HG02840 (cell line): ENCODE results near the gene TMEM135.
"Not testable (repeated sequence)": the region's sequence is repeated elsewhere in the genome, so short reads cannot be mapped to it uniquely, and the experiment has no call there.

Source experiments
- ATAC-seq: cut with Tn5 transposase; IDR thresholded peaks from one replicate; pipeline ENCODE4 v1.9.1; 2021; ENCODE audit warnings: mild to moderate bottlenecking, moderate library complexity, moderate number of reproducible peaks; ENCODE audit not compliant: unreplicated experiment, low FRiP score

Gene TMEM135

DNA sequence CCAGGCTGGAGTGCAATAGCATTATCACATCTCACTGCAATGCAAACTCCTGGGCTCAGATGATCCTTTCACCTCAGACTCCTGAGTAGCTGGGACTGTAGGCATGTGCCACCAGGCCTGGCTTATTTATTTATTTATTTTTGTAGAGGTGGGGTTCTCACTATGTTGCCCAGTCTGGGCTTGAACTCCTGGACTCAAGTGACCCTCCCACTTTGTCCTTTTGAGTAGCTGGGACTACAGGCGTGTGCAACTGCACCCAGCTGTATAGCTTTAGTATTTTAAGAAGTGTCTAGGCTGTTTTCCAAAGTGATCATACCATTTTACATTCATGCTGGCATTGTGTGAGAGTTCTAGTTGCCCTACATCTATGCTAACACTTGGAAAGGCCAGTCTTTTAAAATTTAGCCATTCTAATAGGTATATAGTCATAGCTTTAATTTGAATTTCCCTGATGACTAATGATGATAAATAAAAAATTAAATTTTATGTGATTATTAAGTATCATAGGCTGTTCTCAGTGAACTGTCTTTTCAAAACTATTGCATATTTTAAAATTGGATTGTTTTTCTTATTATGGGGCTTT is 96.9 kb downstream of the TMEM135 start:
- no peak for ATAC-seq

DNA sequence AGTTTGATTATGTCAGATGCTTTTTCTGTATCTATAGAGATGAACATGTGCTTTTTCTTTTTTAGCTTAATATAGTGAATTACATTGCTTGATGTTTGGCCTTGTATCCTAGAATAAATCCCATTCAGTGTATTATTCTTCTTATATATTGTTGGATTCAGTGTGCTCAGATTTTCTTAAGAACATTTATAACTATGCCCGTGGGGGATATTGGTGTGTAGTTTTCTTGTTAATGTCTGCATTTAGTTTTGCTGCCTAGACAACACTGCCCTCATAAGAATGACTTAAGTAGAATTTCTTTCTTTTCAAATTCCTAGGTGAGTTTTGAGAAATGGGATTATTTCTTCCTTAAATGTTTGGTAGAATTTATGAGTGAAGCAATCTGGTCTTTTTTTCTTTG is 98.5 kb downstream of the TMEM135 start:
- no peak for ATAC-seq

DNA sequence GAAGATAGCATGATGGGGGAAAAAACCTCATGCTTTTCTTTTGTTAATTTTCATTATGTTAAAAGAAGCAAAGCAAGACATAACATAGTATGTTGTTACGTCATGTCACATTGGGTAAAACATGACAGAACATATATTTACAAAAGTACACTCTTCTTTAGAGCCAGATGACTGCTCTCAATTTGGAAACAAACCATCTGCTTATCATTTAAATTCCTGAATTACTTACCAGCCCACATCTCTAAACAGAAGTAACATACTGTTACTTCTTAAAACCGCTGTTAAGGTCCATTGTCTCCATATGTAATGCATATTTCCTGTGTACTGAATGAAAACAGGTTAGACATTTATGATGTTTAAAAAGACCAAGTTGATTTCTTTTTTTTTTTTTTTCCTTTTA is 100.0 kb downstream of the TMEM135 start:
- no peak for ATAC-seq

DNA sequence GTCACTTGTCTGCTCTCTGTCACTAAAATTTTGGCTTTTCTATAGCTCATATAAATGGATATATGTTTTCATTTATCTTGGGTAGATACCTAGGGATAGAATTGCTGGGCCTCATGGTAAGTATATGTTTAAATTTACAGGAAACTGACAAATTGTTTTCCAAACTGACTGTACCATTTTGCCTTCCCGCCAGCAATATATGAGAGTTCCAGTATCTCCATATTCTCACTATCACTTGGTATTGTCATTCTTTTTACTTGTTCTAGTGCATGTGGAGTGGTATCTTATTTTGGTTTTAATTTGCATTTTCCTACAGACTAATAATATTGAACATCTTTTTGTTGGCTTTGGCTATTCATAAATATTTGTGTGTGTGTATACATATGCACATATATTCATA is 101.7 kb downstream of the TMEM135 start:
- ATAC-seq, result no peak

DNA sequence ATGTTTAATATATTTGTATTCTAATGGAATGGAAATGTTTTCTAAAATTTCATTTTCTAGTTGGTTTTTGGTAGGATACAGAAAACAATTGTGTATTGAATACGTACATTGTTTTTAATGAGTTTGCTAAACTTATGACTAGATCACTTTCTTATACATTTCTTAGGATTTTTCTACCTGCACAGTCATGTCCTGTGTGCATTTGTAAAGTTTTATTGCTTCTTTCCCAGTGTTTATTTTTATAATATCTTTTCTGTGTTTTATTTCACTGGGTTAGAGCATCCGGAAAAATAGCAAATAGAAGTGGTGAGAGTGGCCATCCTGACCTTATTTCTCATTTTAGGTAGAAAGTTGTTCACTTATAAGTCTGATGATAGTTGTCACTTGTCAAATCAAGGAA is 103.6 kb downstream of the TMEM135 start:
- ATAC-seq, result no peak

DNA sequence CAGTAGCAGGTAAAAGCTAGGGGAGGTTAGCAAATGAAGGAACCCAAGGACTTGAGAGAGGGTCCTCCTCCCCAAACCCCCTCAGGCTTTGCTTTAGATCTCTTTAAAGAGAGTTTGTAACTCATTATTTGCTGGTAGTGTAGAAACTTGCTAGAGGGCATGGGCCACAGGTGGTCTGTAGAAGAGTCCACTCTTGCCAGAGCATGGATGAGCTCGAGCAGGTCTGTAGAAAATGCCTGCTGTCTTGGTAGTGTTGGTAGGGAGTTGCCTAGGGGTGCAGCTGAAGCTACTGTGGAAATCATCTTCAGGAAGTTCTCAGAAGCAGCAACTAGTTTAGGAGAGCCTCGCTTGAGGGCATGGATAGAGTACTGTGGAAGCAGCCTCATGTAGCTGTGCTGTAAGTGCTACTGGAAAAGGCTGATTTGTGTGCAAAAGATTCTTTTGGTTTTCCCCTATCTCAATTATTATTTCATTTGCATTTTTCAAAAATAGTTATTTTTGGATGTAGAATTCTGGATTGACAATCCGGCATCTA is 104.3 kb downstream of the TMEM135 start:
- ATAC-seq, result no peak

DNA sequence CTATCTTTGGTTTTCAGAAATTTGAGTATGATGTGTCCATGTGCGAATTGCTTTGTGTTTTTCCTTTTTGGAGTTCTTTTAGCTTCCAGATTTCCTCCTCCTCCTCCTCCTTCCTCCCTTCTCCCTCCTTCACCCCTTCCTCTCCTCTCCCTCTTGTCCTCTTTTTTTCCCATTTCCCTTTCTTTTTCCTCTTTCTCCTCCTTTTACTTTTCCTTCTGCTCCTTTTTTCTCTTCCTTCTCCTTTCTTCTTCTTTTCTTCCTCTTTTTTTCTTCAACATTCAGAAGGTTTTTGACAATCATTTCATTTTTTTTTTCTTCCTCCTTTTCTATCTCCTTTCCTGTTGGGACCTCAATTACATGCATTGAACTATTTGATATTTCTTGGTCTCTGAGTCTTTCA is 104.9 kb downstream of the TMEM135 start:
- ATAC-seq, result no peak

DNA sequence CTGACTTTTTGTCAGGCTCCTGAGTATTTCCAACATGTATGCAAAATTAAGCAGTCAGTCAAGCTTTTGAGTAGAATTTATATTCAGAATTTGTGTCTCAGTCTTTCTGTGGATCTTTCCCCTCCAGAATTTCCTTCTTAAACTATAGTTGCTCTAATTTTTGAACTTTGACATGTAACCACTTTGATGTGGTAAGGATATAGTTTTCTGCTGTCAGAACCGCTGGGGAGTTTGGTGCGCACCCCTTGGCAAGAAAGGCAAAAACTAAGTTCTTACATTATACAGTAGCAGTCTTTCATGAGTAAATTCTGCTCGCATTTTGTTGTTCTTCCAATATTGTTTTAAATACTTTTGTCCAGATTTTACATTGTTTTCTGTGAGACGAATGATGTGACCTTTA is 105.9 kb downstream of the TMEM135 start:
- no peak for ATAC-seq

DNA sequence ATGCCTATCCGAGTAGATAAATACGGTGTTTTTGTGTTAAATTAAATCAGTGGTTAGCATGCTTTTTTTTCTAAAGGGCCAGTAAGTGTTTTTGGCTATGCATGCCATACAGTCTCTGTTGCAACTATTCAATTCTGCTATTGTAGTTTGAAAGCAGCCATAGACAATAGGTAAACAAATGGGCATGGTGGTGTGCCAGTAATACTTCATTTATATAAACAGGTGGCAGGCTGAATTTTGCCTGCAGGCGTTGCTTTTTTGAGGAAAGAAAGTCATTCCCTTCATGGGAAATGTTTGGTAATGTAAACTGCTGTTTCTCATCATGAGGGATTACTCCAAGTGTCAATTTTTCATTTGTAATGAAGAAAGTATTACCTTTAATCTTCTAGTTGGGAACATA is 106.5 kb downstream of the TMEM135 start:
- no peak for ATAC-seq

DNA sequence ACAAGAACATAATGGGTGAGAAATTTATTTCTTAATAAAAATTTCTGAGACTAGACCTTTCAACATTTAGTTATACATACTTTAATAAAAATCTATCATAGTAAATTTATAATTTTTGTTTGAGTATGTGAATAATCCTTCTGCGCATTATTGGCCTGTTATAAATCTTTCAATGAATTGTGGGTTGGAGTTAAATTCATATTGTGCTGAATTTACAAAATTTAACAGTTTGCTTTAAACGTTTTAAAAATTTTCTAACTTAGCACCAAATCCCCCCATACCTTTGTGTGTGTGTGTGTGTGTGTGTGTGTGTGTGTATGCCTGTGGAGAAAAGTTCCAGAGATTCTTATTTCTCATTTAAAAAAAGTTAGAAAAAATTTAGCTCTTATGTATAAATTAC is 111.0 kb downstream of the TMEM135 start:
- ATAC-seq, result no peak

DNA sequence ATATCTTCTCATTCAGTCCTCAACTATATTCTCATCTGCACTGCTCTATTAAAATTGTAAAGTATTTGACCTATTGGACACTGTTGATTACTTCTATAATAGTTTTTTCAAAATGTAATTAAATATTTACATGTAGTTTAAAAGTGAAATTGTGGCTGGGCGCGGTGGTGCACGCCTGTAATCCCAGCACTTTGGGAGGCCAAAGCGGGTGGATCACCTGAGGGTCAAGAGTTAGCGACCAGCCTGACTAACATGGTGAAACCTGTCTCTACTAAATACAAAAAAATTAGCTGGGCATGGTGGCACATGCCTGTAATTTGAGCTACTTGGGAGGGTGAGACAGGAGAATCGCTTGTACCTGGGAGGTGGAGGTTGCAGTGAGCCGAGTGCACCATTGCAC is 112.0 kb downstream of the TMEM135 start:
- not testable (repeated sequence) for ATAC-seq

DNA sequence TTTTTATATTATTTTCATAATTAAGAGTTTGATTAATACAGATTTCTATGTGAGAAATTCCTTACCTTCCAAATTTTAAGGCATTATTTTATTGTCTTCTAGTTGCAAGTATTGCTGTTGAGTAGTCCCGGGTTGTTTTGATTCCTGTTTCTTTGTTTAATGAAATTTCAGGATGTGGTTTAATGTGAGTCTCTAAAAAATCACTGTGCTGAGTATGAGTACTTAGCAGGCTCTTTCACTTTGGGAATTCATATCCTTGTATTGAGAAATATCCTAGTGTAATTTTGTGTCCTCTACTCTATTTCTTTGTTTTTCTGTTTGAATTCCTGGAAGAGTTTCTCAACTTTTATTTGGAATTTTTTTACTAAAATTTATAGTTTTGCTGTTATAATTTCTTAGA is 113.2 kb downstream of the TMEM135 start:
- no peak for ATAC-seq

DNA sequence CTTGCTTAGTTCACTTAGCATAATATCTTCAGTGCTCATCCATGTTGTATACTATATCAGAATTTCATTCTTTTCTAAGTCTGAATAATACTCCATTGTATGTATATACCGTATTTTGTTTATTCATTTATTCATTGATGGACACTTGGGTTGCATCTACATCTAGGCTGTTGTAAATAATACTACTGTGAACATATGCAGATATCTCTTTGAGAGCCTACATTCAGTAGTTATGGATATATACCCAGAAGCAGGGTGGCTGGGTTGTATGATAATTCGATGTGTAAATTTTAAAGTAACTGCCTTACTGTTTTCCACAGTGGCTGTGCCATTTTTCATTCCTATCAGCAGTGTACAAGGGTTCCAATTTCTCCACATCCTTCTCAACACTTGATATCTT is 116.5 kb downstream of the TMEM135 start:
- no peak for ATAC-seq

DNA sequence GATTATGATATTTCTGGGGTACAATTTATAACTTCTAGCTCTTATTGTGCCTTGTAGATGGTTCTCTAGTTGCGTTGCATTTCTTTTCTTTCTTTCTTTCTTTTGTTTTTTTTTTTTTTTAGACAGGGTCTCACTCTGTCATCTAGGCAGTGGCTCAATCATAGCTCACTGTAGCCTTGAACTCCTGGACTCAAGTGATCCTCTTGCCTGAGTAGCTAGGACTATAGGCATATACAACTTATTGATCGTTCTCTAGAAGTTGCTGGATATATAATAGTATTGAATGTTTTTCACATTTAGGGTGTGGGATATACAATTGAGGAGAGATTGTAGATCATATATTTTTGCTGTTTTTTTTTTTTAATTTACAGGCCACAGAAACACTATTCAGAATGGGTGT is 119.2 kb downstream of the TMEM135 start:
- no peak for ATAC-seq

DNA sequence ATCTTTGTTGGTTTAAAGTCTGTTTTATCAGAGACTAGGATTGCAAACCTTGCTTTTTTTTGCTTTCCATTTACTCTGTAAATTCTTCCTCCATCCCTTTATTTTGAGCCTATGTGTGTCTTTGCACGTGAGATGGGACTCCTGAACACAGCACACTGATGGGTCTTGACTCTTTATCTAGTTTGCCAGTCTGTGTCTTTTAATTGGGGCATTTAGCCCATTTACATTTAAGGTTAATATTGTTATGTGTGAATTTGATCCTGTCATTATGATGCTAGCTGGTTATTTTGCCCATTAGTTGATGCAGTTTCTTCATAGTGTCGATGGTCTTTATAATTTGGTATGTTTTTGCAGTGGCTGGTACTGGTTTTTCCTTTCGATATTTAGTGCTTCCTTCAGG is 131.3 kb downstream of the TMEM135 start:
- ATAC-seq, result not testable (repeated sequence)

DNA sequence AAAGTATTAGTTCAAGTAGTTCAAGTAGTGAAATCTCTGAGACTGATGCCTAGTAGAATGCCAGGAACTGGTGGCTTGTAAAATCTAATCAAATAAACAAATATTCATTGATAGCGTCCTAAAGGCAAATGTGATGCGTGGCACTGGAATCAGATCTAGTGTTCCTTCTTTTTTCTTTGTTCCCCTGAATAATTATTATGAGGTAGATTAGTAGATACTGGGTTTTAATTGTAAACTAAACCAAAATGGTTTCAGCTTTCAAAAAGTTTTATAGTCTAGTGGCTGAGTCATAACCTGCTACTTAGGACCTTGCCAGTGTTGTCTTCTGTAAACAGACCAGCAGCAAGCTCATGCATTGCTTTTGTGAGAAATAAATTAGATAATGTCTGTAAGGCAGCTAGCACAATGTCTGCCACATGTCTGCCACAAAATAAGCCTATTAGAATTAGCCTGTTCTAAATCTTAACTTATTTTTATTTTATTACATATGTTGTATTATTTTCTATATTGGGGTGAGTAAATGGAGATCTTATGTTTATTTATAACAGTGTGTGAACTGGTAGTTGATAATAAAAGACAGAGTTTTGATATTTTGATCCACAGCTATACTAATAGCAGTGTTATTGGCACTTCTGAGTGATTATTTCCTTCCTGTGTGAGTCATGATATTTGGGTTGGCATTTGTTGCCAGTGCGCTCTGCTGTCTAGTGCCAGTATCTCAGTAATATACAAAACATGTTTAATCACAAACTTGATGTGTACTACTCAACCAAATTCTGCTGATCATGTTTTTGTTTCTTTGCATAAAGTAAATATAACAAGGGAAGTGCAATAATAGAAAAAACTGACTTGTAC is 135.7 kb downstream of the TMEM135 start:
- ATAC-seq, result no peak

DNA sequence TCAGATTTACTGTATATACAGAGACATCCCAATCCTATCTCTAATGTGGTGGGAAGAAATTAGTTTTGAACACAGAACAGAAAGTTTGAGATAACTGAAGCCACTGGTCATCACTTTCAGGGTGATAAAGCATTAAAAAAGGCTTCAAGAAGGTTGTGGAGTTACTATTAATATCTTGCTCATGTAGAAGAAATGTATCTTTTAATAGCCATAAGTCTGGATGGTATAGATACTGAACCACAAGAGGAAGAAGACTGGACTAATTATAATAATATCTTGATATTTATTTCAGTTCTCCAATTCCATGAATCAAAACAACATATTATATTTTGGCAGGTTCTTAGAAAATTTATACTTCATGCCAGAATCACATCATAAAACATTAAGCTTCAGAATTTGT is 137.1 kb downstream of the TMEM135 start:
- no peak for ATAC-seq

DNA sequence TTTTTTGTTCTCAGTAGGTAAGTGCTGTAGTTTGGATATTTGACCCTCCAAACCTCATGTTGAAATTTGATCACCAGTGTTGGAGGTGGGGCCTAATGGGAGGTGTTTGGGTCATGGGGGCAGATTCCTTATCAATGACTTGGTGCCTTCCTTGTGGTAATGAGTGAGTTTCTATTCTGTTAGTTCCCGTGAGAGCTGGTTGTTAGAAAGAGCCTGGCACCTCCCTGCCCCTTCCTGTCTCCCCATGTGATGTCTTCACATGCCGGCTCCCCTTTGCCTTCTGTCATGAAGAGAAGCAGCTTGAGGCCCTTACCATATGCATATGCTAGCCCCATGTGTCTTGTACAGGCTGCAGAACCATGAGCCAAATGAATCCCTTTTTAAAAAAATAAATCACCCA is 138.3 kb downstream of the TMEM135 start:
- ATAC-seq, result no peak

DNA sequence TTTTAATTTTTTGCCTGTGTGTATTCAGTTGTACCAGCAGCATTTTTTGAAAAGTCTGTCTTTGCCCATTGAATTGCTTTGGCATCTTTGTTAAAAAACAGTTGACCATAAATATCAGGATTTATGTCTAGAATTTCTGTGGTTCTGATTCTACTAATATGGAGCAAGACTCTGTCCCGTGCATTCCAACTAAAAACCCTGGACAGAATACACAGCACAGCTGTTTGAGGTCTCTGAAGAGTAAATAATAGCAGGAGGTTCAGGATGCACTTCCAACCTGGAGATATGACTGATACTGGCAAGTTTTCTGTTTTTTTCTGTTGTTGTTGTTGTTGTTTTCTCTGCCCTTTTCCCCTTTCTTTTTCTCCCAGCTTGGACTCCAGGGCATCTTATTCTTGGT is 141.9 kb downstream of the TMEM135 start:
- no peak for ATAC-seq

DNA sequence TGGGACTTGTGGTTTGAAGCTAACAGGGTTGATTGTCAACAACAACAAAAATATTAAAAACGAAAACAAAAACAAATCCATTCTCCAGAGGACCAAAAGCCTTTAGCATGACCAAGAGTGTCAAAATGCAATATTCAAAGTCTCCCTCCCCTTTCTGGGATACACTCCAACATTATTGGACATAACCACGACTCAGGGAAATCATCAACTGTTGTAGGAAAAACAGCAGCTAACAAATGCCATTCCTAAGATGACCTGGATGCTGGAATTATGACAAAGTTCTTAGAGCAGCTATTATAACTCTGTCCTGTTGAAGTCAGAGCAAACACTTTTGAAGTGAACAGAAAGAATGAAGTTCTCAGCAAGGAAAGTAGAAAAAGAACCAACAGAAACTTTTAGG is 143.0 kb downstream of the TMEM135 start:
- ATAC-seq, result no peak

DNA sequence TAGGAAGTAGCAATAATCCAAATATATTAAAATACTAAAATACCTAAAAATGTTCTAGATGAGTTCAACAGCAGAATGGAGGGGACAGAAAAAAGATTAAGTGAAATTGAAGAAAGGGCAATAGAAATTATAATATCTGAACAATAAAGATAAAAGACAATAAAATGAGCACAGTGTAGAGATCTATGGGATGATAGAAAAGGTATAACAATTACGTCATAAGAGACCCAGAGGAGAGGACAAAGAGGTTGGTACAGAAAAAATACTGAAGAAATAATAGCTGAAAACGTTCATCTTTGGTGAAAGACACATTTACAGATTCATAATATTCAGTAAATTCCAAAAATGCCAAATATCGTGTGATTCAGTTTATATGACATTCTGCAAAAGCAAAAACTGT is 143.4 kb downstream of the TMEM135 start:
- no peak for ATAC-seq

DNA sequence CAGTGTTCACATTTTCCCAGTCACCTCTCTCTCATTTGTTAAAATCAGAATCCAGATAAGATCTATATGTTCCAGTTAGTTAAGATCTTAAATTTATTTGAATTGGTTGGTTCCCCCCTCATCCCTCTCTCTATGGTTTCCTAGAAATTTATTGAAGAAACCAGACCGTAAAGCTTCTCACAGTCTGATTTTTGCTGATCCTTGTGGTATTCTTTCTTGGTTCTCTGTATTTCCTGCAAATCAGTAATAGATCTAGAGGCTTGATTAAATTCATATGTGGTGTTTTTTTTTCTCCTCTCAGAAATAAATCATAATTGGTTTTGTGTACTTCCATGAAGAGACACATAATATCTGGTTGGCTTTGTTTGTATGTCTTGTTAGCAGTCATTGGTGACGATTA is 147.5 kb downstream of the TMEM135 start:
- ATAC-seq, result no peak
